Astrocyte of the cerebellum (primary cell): ENCODE measurements around the gene MNAT1.
"Not testable (repeated sequence)": the region's sequence is repeated elsewhere in the genome, so short reads cannot be mapped to it uniquely, and the experiment has no call there.

ENCODE experiments used
- DNase-seq: peaks from one replicate; pipeline ENCODE4 v3.0.0-alpha.2; 2011; ENCODE audit warnings: low read depth
- H3K4me3 ChIP-seq: 2 replicates; pipeline ENCODE4 v1.5.1; 2011; ENCODE audit warnings: mild to moderate bottlenecking, low read depth, low read length, moderate library complexity
- in situ Hi-C: cut with HindIII; loops from 2 replicates; pipeline ENCODE4 v1.10.0; 2017; ENCODE audit warnings: low sequenced_read_pairs
- TF ChIP-seq, protein P1 (sequence below): IDR thresholded peaks from 2 replicates; pipeline ENCODE4 v1.5.1; 2012; ENCODE audit warnings: low read length, low read depth, moderate library complexity, mild to moderate bottlenecking; ENCODE audit errors: missing control alignments

The MNAT1 gene

DNA sequence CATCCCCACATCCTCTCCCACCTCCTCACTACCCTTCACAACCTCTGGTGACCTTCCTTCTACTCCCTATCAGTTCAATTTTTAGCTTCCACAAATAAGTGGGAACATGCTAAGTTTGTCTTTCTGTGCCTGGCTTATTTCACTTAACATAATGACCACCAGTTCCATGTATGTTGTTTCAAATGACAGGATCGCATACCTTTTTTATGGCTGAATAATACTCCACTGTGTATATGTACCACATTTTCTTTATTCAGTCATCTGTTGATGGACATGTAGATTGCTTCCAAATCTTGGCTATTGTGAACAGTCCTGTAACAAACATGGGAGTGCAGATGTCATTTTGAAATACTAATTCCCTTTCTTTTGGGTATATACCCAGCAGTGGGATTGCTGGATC lies 147.7 kb downstream of the MNAT1 start:
- H3K4me3 ChIP-seq, result no peak overlapping the region
- in situ Hi-C loops, result no loop called here
- TF ChIP-seq, protein P1, sequence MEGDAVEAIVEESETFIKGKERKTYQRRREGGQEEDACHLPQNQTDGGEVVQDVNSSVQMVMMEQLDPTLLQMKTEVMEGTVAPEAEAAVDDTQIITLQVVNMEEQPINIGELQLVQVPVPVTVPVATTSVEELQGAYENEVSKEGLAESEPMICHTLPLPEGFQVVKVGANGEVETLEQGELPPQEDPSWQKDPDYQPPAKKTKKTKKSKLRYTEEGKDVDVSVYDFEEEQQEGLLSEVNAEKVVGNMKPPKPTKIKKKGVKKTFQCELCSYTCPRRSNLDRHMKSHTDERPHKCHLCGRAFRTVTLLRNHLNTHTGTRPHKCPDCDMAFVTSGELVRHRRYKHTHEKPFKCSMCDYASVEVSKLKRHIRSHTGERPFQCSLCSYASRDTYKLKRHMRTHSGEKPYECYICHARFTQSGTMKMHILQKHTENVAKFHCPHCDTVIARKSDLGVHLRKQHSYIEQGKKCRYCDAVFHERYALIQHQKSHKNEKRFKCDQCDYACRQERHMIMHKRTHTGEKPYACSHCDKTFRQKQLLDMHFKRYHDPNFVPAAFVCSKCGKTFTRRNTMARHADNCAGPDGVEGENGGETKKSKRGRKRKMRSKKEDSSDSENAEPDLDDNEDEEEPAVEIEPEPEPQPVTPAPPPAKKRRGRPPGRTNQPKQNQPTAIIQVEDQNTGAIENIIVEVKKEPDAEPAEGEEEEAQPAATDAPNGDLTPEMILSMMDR, result no peak
- DNase-seq, result no peak

- H3K4me3 ChIP-seq, result no peak overlapping the region
- in situ Hi-C loops, result no loop called here
- DNase-seq, result no peak
- TF ChIP-seq, protein P1, result no peak
Measured at GRCh38 chr14:60884134-60884533, 149.6 kb downstream of the MNAT1 start.

- in situ Hi-C loops, DNase-seq, H3K4me3 ChIP-seq: not testable (repeated sequence)
Measured at GRCh38 chr14:60890636-60891035, 156.1 kb downstream of the MNAT1 start.

- DNase-seq, result no peak
- in situ Hi-C loops, result no loop called here
- H3K4me3 ChIP-seq, result no peak overlapping the region
- TF ChIP-seq, protein P1, result no peak
Measured at GRCh38 chr14:60893911-60894310, 159.3 kb downstream of the MNAT1 start.

- H3K4me3 ChIP-seq, result no peak overlapping the region
- in situ Hi-C loops, result no loop called here
- no peak for DNase-seq
- TF ChIP-seq, protein P1, result no peak
Measured at GRCh38 chr14:60904381-60904780, 169.8 kb downstream of the MNAT1 start.

- H3K4me3 ChIP-seq, result no peak overlapping the region
- TF ChIP-seq, protein P1, result no peak
- in situ Hi-C loops, result no loop called here
- no peak for DNase-seq
Measured at GRCh38 chr14:60905923-60906322, 171.4 kb downstream of the MNAT1 start.

DNA sequence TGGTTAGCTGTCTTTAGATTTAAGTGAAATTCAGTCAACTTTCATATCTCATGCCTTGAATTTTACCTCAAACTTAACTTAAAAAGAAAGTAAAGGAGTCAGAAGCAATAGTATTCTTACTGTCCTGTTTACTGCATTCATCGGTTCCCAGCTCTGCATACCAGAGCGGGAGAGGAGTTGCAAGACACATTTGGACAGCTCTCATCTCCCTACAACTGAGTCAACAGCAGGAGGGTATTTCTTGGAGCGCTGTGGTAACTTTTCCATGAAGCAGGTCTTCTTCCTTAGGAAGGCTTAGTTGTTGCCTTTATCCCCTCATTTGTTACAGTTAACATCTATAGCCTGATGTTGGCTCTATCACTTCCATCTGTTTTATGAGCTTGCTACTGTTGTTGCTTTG lies 181.2 kb downstream of the MNAT1 start:
- TF ChIP-seq, protein P1, result no peak
- DNase-seq, result no peak
- no peak overlapping the region for H3K4me3 ChIP-seq
- in situ Hi-C loops, result no loop called here
